GM19438 (cell line): ENCODE results near the gene MACF1.
"Not testable (repeated sequence)": the region's sequence is repeated elsewhere in the genome, so short reads cannot be mapped to it uniquely, and the experiment has no call there.

Experiments
- ATAC-seq: cut with Tn5 transposase; IDR thresholded peaks from one replicate; pipeline ENCODE4 v1.9.1; 2021; ENCODE audit warnings: low read depth; ENCODE audit not compliant: unreplicated experiment

Gene MACF1

GRCh38 chr1:39505289-39505688, 300.8 kb downstream of the MACF1 start:
- no peak for ATAC-seq

- no peak for ATAC-seq
Observed at GRCh38 chr1:39507230-39507928, 302.9 kb downstream of the MACF1 start.

DNA sequence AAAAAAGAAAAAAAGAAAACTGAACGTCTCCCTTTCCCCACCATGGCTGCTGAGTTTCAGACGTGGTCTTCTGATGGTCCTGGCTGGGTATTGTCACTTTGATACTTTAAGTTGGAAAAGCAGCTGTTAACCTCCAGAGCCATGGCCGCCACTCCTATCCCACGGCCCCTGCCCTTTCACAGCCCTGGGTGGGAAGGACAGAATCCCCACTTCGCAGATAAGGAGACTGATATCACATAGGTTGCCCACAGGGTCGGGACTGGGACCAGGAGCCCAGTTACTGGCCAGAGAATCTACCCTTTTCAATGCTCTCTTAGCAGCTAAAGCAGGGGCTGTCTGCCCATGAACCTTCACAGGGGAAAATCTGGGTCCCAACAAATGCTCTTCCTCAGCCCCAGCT, 303.8 kb downstream of the MACF1 start:
- ATAC-seq, result no peak

DNA sequence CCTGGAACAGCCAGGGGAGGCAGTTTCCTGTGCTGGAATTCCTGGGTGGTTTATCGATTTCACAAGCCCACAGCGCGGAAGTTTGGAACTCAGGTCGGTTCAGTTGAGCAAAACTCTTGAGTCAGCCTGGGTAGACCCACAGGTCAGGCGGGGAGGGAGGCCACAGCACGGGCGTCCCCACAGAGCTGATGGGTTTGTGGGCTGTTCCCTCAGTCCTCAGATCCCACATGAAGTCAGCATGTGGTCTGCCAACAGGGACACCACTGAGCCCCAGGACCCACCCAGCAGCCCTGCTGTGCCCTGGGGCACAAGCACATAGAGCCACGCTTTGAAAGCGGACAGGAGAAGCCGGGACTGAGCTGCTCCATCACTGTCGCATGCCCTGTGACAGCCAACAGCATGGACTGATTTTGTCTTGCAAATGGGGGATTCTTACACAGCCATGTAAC, 304.4 kb downstream of the MACF1 start:
- ATAC-seq, result peak; percentile 13

DNA sequence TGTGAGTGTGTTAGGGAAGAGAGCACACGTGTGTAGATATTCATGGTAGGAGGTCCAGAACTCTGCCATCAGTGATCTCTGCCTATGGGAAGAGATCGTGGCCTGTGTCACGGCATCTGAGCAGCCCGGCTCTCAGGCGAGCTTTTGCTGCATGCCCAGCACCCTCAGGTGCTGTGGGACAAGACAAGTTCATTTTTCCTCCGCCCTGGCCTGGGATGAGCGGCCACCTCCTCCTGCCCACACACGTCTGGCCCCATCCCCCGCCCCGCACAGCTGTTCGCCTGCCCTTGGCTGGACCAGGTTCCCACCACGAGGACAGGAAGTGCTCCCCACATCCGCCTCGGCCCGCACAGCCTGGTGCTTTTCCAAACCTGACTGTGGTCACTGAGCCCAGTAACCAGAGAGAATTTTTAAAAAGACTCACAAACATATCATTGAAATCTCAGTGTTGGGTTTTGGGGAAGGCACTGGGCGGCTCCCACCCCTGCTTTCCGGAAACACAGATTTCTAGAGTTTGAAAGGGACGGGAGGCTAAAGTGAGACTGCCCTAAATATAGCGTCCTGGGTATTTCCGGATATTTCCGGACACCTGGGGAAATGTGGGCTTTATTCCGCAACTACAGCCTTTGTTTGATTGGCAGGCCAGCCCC, 305.0 kb downstream of the MACF1 start:
- ATAC-seq, result peak; percentile 73

DNA sequence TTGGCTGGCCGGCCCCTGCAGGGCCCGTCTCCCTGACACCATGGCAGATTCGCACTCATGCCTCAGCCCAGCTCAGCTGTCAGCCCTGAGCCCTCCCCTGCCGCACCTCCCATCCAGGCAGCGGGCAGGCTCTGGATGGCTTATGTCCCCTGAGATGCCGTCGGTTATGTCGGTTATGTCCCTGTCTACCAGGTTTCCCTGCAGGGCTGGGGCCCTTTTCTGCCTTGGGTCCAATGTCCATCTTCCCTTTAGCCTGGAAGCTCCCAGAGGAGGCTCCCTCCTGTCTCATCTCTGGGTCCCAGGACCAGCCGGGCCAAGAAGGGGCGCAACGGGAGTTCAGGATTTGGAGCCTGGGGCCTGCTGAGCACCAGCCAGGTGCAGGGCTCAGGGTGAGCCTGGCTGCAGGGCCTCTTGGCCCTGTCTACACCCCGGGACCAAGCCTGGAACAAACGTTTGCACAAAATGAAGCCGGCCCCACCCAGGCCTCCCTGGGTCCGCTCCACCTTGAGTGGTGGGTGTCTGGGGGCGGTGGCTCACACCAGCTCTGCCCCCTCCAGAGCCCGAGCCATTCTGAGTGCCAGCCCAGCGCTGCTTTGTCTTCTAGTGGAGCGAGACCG, 306.2 kb downstream of the MACF1 start:
- ATAC-seq, result not testable (repeated sequence)

DNA sequence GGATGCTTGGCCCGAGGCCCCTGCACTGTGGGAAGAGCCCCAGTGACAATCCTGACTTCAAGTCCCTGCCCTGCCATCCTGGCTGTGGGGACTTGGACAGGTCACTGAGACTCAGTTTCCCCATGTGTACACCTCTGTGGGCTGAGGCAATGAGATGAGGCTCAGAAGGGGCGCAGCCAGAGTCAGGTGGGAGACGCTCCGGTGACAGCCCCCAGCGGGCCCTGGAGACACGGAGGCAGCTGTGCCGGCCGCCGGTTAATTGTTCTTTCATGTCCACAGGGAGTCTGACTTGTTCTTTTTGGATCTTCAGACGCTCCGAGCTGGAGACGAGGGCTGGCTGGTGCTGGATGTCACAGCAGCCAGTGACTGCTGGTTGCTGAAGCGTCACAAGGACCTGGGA, 307.0 kb downstream of the MACF1 start:
- ATAC-seq, result not testable (repeated sequence)

- not testable (repeated sequence) for ATAC-seq
Observed at GRCh38 chr1:39512234-39512847, 307.8 kb downstream of the MACF1 start.

DNA sequence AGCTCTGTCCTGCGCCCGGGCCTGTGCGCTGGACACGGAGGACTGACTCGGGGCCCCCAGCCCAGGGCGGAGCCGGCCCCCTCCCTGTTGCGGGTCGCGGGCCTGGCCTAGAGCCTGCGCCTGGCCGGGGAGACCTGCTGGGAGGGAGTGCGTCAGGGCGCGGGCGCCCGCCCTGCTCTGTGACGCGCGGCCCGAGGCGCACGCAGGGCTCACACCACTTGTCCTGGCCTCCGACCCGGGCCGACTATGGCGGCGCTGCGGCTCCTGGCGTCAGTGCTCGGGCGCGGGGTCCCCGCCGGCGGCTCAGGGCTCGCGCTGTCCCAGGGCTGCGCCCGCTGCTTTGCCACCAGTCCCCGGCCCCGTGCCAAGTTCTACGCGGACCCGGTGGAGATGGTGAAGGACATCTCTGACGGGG, 310.2 kb downstream of the MACF1 start:
- peak; percentile 43 for ATAC-seq

DNA sequence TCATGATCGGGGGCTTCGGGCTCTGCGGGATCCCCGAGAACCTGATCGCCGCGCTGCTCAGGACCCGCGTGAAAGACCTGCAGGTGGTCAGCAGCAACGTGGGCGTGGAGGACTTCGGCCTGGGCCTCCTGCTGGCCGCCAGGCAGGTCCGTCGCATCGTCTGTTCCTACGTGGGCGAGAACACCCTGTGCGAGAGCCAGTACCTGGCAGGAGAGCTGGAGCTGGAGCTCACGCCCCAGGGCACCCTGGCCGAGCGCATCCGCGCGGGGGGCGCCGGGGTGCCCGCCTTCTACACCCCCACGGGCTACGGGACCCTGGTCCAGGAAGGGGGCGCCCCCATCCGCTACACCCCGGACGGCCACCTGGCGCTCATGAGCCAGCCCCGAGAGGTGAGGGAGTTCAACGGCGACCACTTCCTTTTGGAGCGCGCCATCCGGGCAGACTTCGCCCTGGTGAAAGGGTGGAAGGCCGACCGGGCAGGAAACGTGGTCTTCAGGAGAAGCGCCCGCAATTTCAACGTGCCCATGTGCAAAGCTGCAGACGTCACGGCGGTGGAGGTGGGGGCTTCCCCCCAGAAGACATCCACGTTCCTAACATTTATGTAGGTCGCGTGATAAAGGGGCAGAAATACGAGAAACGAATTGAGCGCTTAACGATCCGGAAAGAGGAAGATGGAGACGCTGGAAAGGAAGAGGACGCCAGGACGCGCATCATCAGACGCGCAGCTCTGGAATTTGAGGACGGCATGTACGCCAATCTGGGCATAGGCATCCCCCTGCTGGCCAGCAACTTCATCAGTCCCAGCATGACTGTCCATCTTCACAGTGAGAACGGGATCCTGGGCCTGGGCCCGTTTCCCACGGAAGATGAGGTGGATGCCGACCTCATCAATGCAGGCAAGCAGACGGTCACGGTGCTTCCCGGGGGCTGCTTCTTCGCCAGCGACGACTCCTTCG, 310.9 kb downstream of the MACF1 start:
- ATAC-seq, result peak; percentile 55

DNA sequence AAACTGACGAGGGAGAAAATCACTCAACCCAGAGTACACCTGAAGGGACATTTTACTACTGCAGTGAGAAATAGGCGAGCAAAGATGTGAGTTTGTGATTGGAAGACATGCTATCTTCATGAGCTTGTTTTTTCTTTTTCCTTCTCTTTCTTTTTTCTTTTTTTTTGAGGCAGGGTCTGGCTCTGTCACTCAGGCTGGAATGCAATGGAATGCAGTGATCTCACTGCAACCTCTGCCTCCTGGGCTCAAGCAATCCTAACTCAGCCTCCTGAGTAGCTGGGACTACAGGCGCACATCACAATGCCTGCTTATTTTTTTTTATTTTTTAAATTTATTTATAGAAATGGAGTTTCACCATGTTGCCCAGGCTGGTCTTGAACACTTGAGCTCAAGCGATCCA, 312.3 kb downstream of the MACF1 start:
- ATAC-seq, result not testable (repeated sequence)

- ATAC-seq, result not testable (repeated sequence)
Observed at GRCh38 chr1:39517936-39518335, 313.4 kb downstream of the MACF1 start.

DNA sequence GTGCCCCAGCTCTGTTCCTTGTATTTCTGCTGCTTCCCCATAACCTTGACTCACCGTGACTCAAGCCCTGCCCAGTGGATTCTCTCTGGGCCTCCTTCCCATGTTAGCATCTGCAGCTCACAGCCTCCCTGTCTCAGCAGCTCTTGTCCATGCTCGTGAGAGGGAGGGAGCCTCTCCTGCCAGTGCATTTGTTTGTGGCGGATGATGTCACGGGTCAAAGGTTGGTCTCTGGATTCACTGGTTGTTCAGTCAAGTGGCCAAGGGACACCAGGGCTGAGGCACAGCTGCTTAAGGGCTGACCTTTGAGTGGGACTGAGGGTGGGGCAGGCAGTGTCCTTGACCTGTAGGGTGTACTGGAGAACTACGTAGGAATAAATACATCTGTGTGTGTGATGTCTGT, 314.9 kb downstream of the MACF1 start:
- not testable (repeated sequence) for ATAC-seq

GRCh38 chr1:39522221-39522620, 317.7 kb downstream of the MACF1 start:
- ATAC-seq, result not testable (repeated sequence)

- ATAC-seq, result no peak
Observed at GRCh38 chr1:39522661-39523567, 318.4 kb downstream of the MACF1 start.

DNA sequence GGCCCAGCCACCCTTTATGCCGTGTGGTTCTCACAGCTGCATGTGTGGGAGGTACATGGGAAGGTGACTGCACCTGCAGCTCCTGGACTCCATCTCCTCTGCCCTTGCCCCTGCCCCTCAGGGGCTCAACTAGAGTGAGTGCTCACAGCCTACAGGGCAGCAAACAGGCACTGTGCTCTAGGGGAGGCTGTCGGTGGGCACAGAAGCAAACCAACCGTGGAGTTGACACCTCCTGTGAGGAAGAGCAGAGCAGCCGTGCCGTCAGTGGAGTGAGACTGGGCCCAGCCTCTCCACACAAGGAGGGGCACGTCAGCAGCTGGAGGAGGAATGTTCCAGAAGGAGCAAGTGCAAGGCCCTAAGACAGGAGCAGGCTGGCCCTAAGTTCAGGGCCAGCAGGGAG, 319.7 kb downstream of the MACF1 start:
- ATAC-seq, result no peak

GRCh38 chr1:39524591-39525365, 320.3 kb downstream of the MACF1 start:
- no peak for ATAC-seq

- peak; percentile 89 for ATAC-seq
Observed at GRCh38 chr1:39525366-39526165, 321.1 kb downstream of the MACF1 start.
